Caco-2 (cell line): ENCODE measurements around the gene SEZ6. TPM values are rescaled to one million over a fixed set of nuclear protein-coding genes. Genes with fewer than 3 reads are reported as not detected.
"Not testable (repeated sequence)": the region's sequence is repeated elsewhere in the genome, so short reads cannot be mapped to it uniquely, and the experiment has no call there.

Source experiments
- BruUV-seq: library from RNA; stranded (reverse); fragments of 400-500 nt; replicated peaks from 2 replicates; lab custom pipeline; 2021; lab: Mats Ljungman, UMichigan
- CTCF ChIA-PET: fragments of 300-600 bp; sonication (Branson Sonifier 250); formaldehyde crosslinking; loops from one replicate; lab custom pipeline; 2022; ENCODE audit warnings: antibody characterized with exemption; lab: Charles Lee
- POLR2A ChIA-PET: fragments of 300-600 bp; sonication (Branson Sonifier 250); formaldehyde crosslinking; loops from one replicate; lab custom pipeline; 2022; ENCODE audit warnings: antibody characterized with exemption; lab: Charles Lee
- DNase-seq, 2 experiments: peaks; one replicate each; pipeline versions ENCODE4 v3.0.0 to v3.0.0-alpha.2; 2020 to 2022
- H3K27me3 ChIP-seq: replicated peaks from 2 replicates; pipeline ENCODE4 v1.6.0; 2011; ENCODE audit warnings: low read length; ENCODE audit not compliant: control insufficient read depth, insufficient read depth
- H3K36me3 ChIP-seq: 2 replicates; pipeline ENCODE4 v1.5.1; 2011; ENCODE audit warnings: low read length; ENCODE audit not compliant: control insufficient read depth, insufficient read depth
- H3K4me1 ChIP-seq: fragments of 250-450 bp; sonication (Bioruptor Pico); 2 replicates; pipeline ENCODE4 v1.5.1; 2020; ENCODE audit warnings: mild to moderate bottlenecking
- H3K4me3 ChIP-seq: 2 replicates; pipeline ENCODE4 v1.5.1; 2011; ENCODE audit warnings: low read depth, mild to moderate bottlenecking, control low read depth, low read length
- H3K9me3 ChIP-seq: fragments of 250-450 bp; sonication (Bioruptor Pico); 2 replicates; pipeline ENCODE4 v1.5.1; 2020; ENCODE audit warnings: mild to moderate bottlenecking, moderate library complexity
- H3K27ac Mint-ChIP-seq: one replicate; pipeline ENCODE4 v1.8.0; 2022; ENCODE audit warnings: mixed read lengths; ENCODE audit not compliant: unreplicated experiment
- H3K27me3 Mint-ChIP-seq: one replicate; pipeline ENCODE4 v1.8.0; 2022; ENCODE audit warnings: mixed read lengths; ENCODE audit not compliant: insufficient read depth, unreplicated experiment
- H3K36me3 Mint-ChIP-seq: one replicate; pipeline ENCODE4 v1.8.0; 2022; ENCODE audit warnings: mild to moderate bottlenecking, mixed read lengths; ENCODE audit not compliant: insufficient read depth, unreplicated experiment
- H3K4me1 Mint-ChIP-seq: one replicate; pipeline ENCODE4 v1.8.0; 2022; ENCODE audit warnings: low read depth, mixed read lengths; ENCODE audit not compliant: unreplicated experiment
- H3K4me3 Mint-ChIP-seq: one replicate; pipeline ENCODE4 v1.8.0; 2022; ENCODE audit warnings: mild to moderate bottlenecking, moderate library complexity, mixed read lengths; ENCODE audit not compliant: unreplicated experiment
- H3K9me3 Mint-ChIP-seq: one replicate; pipeline ENCODE4 v1.8.0; 2022; ENCODE audit warnings: mixed read lengths; ENCODE audit not compliant: unreplicated experiment
- intact Hi-C: fragments of 100-400 bp; cut with micrococcal nuclease; formaldehyde crosslinking; loops from one replicate; pipeline ENCODE4 v1.10.0; 2022; ENCODE audit not compliant: unreplicated experiment
- total RNA-seq: library from RNA; stranded (reverse); gene quantifications from 2 replicates; pipeline ENCODE4 v1.2.3, GENCODE V29; 2022
- TF ChIP-seq, protein P1 (sequence below), 2 experiments: fragments of 200-600 bp in 1 of 2; IDR thresholded peaks; 1 replicate in 1 of 2; 2 replicates in 1 of 2; pipeline versions ENCODE4 v1.5.1 to v1.8.0; 2011 to 2022; ENCODE audit warnings: antibody characterized with exemption in 1 of 2, control low read depth in 1 of 2, inconsistent platforms in 1 of 2, low read depth in 1 of 2, low read length in 1 of 2, mild to moderate bottlenecking in 1 of 2, moderate library complexity in 1 of 2; ENCODE audit not compliant: insufficient read depth in 1 of 2, severe bottlenecking in 1 of 2, unreplicated experiment in 1 of 2

The SEZ6 gene
- total RNA-seq, 1 experiment from 2014 or later, result not detected

DNA sequence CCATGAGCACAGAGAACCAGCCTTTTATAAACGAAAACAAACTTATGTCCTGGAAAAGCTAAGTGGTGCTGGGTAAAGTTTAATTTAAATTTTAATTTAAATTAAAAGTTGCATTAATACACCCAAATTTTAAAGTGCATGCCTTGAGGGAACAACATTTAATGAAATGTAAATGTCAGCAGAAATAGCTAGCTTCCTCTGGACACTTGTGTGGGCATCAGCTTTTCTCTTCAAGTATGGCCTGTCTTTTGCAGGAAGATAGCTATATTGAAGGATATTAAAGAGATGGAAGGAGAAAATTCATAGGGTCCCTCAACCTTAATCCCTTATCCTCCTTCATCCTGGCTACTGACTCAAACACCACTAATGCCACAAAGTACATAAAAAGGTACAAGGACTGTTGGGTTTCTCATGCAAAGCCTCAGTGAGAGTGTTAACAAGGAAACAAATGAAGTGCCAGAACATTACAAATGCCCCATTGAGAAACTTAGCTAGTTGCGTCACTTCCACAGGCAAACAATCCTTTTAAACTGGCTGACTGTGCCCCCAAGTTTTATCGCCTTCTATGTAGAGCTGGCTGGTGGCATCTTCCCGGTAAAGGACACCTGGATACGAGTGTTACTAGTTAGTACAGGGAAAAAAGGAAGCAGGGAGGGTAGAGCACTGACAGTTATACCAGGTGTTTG, 68.6 kb downstream of the SEZ6 start:
- peak in 1 of 2 experiments; percentile 17 for DNase-seq
- H3K4me1 ChIP-seq, result peaks cover 15% of the 10 kb centered on the region
- no peaks in the 10 kb centered on the region for H3K9me3 Mint-ChIP-seq
- TF ChIP-seq, protein P1, sequence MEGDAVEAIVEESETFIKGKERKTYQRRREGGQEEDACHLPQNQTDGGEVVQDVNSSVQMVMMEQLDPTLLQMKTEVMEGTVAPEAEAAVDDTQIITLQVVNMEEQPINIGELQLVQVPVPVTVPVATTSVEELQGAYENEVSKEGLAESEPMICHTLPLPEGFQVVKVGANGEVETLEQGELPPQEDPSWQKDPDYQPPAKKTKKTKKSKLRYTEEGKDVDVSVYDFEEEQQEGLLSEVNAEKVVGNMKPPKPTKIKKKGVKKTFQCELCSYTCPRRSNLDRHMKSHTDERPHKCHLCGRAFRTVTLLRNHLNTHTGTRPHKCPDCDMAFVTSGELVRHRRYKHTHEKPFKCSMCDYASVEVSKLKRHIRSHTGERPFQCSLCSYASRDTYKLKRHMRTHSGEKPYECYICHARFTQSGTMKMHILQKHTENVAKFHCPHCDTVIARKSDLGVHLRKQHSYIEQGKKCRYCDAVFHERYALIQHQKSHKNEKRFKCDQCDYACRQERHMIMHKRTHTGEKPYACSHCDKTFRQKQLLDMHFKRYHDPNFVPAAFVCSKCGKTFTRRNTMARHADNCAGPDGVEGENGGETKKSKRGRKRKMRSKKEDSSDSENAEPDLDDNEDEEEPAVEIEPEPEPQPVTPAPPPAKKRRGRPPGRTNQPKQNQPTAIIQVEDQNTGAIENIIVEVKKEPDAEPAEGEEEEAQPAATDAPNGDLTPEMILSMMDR (IDR thresholded peaks at IDR 0.05; ENCODE audit: insufficient read depth in 1 of 2, low read depth in 1 of 2, low read length in 1 of 2, severe bottlenecking in 1 of 2, unreplicated experiment in 1 of 2), result no peak
- no TSS peak for BruUV-seq
- ChIA-PET POLR2A (interaction anchor here (0.6 to 0.7 kb wide), 2 partner anchors 14 to 48 kb away, joined by 4 read pairs; partner anchors contain the start of gene PHF12), CTCF (interaction anchor here (0.6 to 1.2 kb wide), 2 partner anchors 16 to 155 kb away, joined by 3 to 5 read pairs; no protein-coding TSS in a partner anchor)
- H3K36me3 ChIP-seq, result peaks cover 2% of the 10 kb centered on the region; the same call in 1 of the 2 replicates
- peaks cover 5% of the 10 kb centered on the region for H3K36me3 Mint-ChIP-seq
- H3K4me3 ChIP-seq, result no peak overlapping the region
- no peaks in the 10 kb centered on the region for H3K27me3 ChIP-seq
- intact Hi-C loops, result no loop called here
- no peak overlapping the region for H3K4me3 Mint-ChIP-seq
- peaks cover 21% of the 10 kb centered on the region for H3K4me1 Mint-ChIP-seq
- H3K9me3 ChIP-seq, result no peaks in the 10 kb centered on the region
- H3K27me3 Mint-ChIP-seq, result no peaks in the 10 kb centered on the region
- no peak overlapping the region for H3K27ac Mint-ChIP-seq

DNA sequence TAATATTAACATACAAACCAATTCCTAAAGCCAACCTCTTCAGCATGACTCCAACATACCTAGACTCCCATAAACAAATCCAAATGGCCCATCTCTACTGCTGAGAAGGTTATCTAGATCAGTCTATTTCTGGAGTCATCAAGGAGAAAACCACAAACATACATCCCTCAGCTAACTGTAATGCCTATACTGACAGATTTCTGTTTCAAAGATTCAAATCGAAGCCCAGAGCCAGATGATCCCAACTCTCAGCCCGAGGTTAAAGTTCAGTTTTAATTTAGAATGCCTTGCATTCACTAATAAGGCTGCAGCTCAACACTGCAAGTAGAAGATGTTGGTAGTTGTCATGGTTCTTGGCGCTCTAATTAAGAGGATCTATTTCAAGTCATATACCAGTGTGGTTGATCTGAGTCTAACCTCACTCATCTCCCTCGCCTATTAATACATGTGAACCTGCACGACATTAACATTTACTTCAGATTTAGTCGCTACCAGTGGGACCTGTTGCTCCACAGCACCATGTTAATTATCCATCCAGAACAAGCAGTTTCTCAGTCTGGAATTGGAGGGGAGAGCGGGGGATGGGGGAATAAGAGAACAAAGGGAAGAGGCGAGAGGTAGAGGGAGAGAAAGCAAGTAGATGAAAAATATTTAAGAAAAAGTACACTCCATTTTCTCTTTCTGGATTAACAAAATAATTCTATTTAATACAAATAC, 69.9 kb downstream of the SEZ6 start:
- ChIA-PET CTCF (no interaction called here), POLR2A (no interaction called here)
- H3K4me1 ChIP-seq, result peaks cover 15% of the 10 kb centered on the region
- H3K36me3 ChIP-seq, result no peaks in the 10 kb centered on the region
- intact Hi-C loops, result no loop called here
- Mint-ChIP-seq H3K27ac (no peak overlapping the region), H3K27me3 (no peaks in the 10 kb centered on the region), H3K4me1 (peaks cover 21% of the 10 kb centered on the region), H3K9me3 (no peaks in the 10 kb centered on the region), H3K36me3 (peaks cover under 1% of the 10 kb centered on the region), H3K4me3 (no peak overlapping the region)
- TF ChIP-seq, protein P1 (IDR thresholded peaks at IDR 0.05; ENCODE audit: insufficient read depth in 1 of 2, low read depth in 1 of 2, low read length in 1 of 2, severe bottlenecking in 1 of 2, unreplicated experiment in 1 of 2), result no peak
- no peak overlapping the region for H3K4me3 ChIP-seq
- BruUV-seq, result no TSS peak
- no peak for DNase-seq
- H3K9me3 ChIP-seq, result no peaks in the 10 kb centered on the region
- H3K27me3 ChIP-seq, result no peaks in the 10 kb centered on the region

DNA sequence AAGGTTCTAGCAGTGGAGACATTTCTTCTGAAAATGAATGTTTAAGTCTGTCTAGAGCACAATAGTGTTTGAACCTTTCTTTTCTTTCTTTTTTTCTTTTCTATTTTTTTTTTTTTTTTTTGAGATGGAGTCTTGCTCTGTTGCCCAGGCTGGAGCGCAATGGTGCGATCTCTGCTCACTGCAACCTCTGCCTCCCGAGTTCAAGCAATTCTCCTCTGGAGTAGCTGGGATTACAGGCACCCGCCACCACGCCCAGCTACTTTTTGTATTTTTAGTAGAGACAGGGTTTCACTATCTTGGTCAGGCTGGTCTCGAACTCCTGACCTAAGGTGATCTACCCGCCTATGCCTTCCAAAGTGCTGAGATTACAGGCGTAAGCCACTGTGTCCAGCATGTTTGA, 71.3 kb downstream of the SEZ6 start:
- H3K27ac Mint-ChIP-seq, H3K9me3 Mint-ChIP-seq, H3K36me3 ChIP-seq, DNase-seq, POLR2A ChIA-PET, BruUV-seq, H3K36me3 Mint-ChIP-seq, H3K27me3 Mint-ChIP-seq, intact Hi-C loops, H3K27me3 ChIP-seq, H3K4me3 Mint-ChIP-seq, H3K9me3 ChIP-seq, H3K4me3 ChIP-seq: not testable (repeated sequence)
- H3K4me1 Mint-ChIP-seq, result peaks cover 21% of the 10 kb centered on the region
- peaks cover 15% of the 10 kb centered on the region for H3K4me1 ChIP-seq
- CTCF ChIA-PET, result interaction anchor here (0.7 kb wide), 1 partner anchor 14 kb away, joined by 7 read pairs; no protein-coding TSS in a partner anchor
